ENCODE data around the gene SERPING1. TPM values are rescaled to one million over a fixed set of nuclear protein-coding genes. Genes with fewer than 3 reads are reported as not detected.

The SERPING1 gene
- total RNA-seq, 6 donors from 2014 or later = 306 to 573 (median 469) TPM

DNA sequence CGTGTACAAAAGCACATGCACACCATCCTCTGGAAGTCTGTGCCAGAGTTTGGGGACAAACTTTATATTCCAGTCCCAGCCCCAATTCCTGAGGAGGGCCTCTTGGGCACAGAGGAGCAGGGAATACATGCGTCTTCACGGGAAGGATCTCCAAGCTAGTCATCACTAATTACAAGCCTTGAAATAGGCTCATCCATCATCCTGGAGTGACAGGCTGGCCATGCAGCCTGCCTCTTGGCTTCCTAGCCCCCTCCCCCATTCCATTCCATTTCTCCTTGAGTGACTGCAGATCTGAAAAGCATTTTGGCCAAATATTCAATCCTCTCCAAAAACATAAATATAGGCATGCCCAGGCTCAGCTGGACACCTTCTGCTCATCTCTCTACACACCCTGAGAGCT is 24.8 kb downstream of the SERPING1 start:
- DNase-seq = no peak
- H3K36me3 ChIP-seq = peaks cover 0 to 20% (median 0%) of the 10 kb centered on the region in 4 donors
- H3K27ac ChIP-seq = no peak overlapping the region
- H3K9me3 ChIP-seq = peaks cover 0 to 9% (median 3%) of the 10 kb centered on the region in 4 donors
- ATAC-seq (ENCODE audit: low FRiP score in 2 of 2) = no peak
- WGBS, 2 donors = 46 to 59% methylated on average over 3 of the region's 3 CpGs
- H3K4me3 ChIP-seq = no peak overlapping the region
- no peaks in the 10 kb centered on the region for H3K4me1 ChIP-seq
- no peaks in the 10 kb centered on the region for H3K27me3 ChIP-seq
- TF ChIP-seq POLR2A (IDR thresholded peaks at IDR 0.05) (no peak), POLR2AphosphoS5 (IDR thresholded peaks at IDR 0.05) (no peak), EP300 (IDR thresholded peaks at IDR 0.05) (no peak)
- TF ChIP-seq, protein P1, sequence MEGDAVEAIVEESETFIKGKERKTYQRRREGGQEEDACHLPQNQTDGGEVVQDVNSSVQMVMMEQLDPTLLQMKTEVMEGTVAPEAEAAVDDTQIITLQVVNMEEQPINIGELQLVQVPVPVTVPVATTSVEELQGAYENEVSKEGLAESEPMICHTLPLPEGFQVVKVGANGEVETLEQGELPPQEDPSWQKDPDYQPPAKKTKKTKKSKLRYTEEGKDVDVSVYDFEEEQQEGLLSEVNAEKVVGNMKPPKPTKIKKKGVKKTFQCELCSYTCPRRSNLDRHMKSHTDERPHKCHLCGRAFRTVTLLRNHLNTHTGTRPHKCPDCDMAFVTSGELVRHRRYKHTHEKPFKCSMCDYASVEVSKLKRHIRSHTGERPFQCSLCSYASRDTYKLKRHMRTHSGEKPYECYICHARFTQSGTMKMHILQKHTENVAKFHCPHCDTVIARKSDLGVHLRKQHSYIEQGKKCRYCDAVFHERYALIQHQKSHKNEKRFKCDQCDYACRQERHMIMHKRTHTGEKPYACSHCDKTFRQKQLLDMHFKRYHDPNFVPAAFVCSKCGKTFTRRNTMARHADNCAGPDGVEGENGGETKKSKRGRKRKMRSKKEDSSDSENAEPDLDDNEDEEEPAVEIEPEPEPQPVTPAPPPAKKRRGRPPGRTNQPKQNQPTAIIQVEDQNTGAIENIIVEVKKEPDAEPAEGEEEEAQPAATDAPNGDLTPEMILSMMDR (IDR thresholded peaks at IDR 0.05) = no peak

DNA sequence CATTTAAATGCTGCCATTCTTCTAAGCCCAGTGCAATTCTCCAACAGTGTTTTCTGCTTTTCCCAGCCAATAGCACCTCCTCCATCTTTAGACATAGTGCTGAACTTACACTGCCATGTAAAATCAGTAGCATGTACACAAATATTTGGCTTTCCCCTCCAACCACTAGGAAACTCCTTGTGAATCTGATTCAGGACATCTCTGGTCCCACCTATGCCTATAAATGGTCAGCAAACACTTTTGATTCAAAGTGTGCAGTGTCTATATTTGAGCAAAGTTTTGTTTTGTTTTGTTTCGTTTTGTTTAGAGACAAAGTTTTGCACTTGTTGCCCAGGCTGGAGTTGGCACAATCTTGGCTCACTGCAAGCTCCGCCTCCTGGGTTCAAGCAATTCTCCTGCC is 27.4 kb downstream of the SERPING1 start:
- Histone ChIP-seq H3K4me1 (no peaks in the 10 kb centered on the region), H3K9me3 (peaks cover 0 to 2% (median under 1%) of the 10 kb centered on the region in 4 donors), H3K36me3 (peaks cover 0 to 14% (median 0%) of the 10 kb centered on the region in 4 donors), H3K27me3 (no peaks in the 10 kb centered on the region), H3K27ac (no peak overlapping the region), H3K4me3 (no peak overlapping the region)
- ATAC-seq (ENCODE audit: low FRiP score in 2 of 2) (no peak), DNase-seq (no peak)
- 85 to 92% methylated on average over 2 of the region's 2 CpGs for WGBS, 2 donors
- TF ChIP-seq EP300 (IDR thresholded peaks at IDR 0.05) = no peak
- TF ChIP-seq POLR2A (IDR thresholded peaks at IDR 0.05) = no peak
- TF ChIP-seq POLR2AphosphoS5 (IDR thresholded peaks at IDR 0.05) = no peak
- TF ChIP-seq, protein P1 (IDR thresholded peaks at IDR 0.05) = no peak

DNA sequence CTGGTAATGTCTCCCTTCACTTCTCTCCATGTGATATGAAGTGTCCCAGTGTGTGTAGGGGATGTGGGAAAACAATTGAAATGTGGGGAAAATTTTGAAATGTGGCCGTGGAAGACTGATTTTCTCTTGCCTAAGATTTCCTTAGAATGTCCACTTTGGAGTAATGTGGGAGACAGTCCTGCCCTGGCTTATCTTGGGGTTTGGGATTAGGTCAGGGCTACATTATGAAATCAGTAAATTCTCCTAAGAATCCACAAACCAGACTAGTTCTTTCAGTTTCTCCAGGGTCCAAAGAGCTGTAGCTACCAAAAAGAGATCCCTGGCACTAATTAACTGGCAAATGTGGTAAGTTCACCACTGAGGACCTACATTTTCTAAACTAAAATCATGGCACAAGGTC is 29.4 kb downstream of the SERPING1 start:
- WGBS, 2 donors = 83 to 94% methylated on average over 1 of the region's 1 CpG
- TF ChIP-seq, protein P1 (IDR thresholded peaks at IDR 0.05) = no peak
- no peak for TF ChIP-seq EP300 (IDR thresholded peaks at IDR 0.05)
- no peak for TF ChIP-seq POLR2AphosphoS5 (IDR thresholded peaks at IDR 0.05)
- no peak for TF ChIP-seq POLR2A (IDR thresholded peaks at IDR 0.05)
- DNase-seq = no peak
- no peak overlapping the region for H3K27ac ChIP-seq
- no peaks in the 10 kb centered on the region for H3K9me3 ChIP-seq
- no peak for ATAC-seq (ENCODE audit: low FRiP score in 2 of 2)
- H3K36me3 ChIP-seq = no peaks in the 10 kb centered on the region
- H3K4me3 ChIP-seq = no peak overlapping the region
- no peaks in the 10 kb centered on the region for H3K27me3 ChIP-seq
- H3K4me1 ChIP-seq = no peaks in the 10 kb centered on the region

DNA sequence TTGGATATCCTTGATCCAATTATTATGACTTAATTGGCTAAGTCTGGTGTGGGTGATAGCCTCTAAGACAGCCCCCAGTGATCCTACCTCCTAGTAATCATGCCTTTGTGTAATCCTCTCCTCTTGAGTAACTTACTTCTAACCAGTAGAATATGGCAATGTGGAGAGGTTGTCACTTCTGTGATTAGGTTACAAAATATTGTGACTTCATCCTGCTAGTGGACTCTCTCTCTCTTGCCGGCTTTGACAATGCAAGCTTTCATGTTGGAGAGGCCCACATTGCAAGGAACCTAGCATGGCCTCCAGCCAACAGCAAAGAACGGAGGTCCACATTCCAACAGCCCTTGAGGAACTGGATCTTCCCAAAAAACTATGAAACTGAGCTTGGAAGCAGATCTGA is 32.7 kb downstream of the SERPING1 start:
- DNase-seq (no peak), ATAC-seq (ENCODE audit: low FRiP score in 2 of 2) (no peak)
- TF ChIP-seq POLR2A (IDR thresholded peaks at IDR 0.05) = no peak
- TF ChIP-seq, protein P1 (IDR thresholded peaks at IDR 0.05) = no peak
- TF ChIP-seq EP300 (IDR thresholded peaks at IDR 0.05) = no peak
- no peak for TF ChIP-seq POLR2AphosphoS5 (IDR thresholded peaks at IDR 0.05)
- H3K27me3 ChIP-seq = no peaks in the 10 kb centered on the region
- no peak overlapping the region for H3K4me3 ChIP-seq
- H3K4me1 ChIP-seq = no peaks in the 10 kb centered on the region
- H3K9me3 ChIP-seq = no peaks in the 10 kb centered on the region
- H3K36me3 ChIP-seq = no peaks in the 10 kb centered on the region
- no peak overlapping the region for H3K27ac ChIP-seq
- 58 to 59% methylated on average over 2 of the region's 2 CpGs for WGBS, 2 donors

DNA sequence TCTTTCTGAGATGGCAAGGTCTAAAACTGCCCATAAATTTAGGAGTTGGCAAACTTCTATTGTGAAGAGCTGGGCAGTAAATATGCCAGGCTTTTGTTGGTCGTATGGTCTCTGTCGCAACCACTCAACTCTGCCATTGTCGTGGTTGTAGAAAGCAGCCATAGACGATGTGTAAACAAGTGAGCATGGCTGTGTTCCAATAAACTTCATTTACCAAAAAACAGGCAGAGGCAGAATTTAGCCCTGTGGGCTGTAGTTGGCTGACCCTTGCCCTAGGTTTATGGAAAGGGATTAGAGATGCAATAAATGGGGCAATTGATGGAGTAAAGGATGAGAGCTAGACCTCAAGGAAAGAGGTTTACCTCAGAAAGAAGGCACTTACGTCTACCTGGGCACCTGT is 34.6 kb downstream of the SERPING1 start:
- WGBS, 2 donors = 49 to 52% methylated on average over 5 of the region's 5 CpGs
- Histone ChIP-seq H3K36me3 (no peaks in the 10 kb centered on the region), H3K27ac (no peak overlapping the region), H3K4me3 (no peak overlapping the region), H3K4me1 (no peaks in the 10 kb centered on the region), H3K27me3 (no peaks in the 10 kb centered on the region), H3K9me3 (no peaks in the 10 kb centered on the region)
- TF ChIP-seq EP300 (IDR thresholded peaks at IDR 0.05) = no peak
- no peak for TF ChIP-seq POLR2AphosphoS5 (IDR thresholded peaks at IDR 0.05)
- TF ChIP-seq, protein P1 (IDR thresholded peaks at IDR 0.05) = no peak
- no peak for TF ChIP-seq POLR2A (IDR thresholded peaks at IDR 0.05)
- DNase-seq = no peak
- no peak for ATAC-seq (ENCODE audit: low FRiP score in 2 of 2)
